SK-N-DZ (cell line): ENCODE results near the gene FBRSL1.
"Not testable (repeated sequence)": the region's sequence is repeated elsewhere in the genome, so short reads cannot be mapped to it uniquely, and the experiment has no call there.

Experiments used
- DNase-seq: peaks from one replicate; pipeline ENCODE4 v3.0.0-alpha.2; 2015; ENCODE audit warnings: low spot score

Gene FBRSL1

GRCh38 chr12:132470397-132470796, 19.6 kb upstream of the FBRSL1 start:
- DNase-seq, result no peak

GRCh38 chr12:132471011-132471857, 18.7 kb upstream of the FBRSL1 start:
- peak; percentile 90 for DNase-seq

- DNase-seq, result no peak
Measured at GRCh38 chr12:132471858-132472255, 18.1 kb upstream of the FBRSL1 start.

GRCh38 chr12:132472386-132472785, 17.6 kb upstream of the FBRSL1 start:
- no peak for DNase-seq

- DNase-seq, result no peak
Measured at GRCh38 chr12:132474237-132474741, 15.7 kb upstream of the FBRSL1 start.

- not testable (repeated sequence) for DNase-seq
Measured at GRCh38 chr12:132474799-132475303, 15.1 kb upstream of the FBRSL1 start.

- no peak for DNase-seq
Measured at GRCh38 chr12:132475304-132476037, 14.5 kb upstream of the FBRSL1 start.

- DNase-seq, result no peak
Measured at GRCh38 chr12:132476038-132476414, 13.9 kb upstream of the FBRSL1 start.

- no peak for DNase-seq
Measured at GRCh38 chr12:132476421-132476820, 13.5 kb upstream of the FBRSL1 start.

GRCh38 chr12:132477017-132477702, 12.8 kb upstream of the FBRSL1 start:
- DNase-seq, result no peak

- no peak for DNase-seq
Measured at GRCh38 chr12:132477703-132478432, 12.1 kb upstream of the FBRSL1 start.

- DNase-seq, result no peak
Measured at GRCh38 chr12:132478433-132478803, 11.5 kb upstream of the FBRSL1 start.

GRCh38 chr12:132478845-132479244, 11.1 kb upstream of the FBRSL1 start:
- no peak for DNase-seq

GRCh38 chr12:132479291-132479690, 10.7 kb upstream of the FBRSL1 start:
- no peak for DNase-seq

GRCh38 chr12:132479938-132480622, 9.9 kb upstream of the FBRSL1 start:
- DNase-seq, result no peak

- no peak for DNase-seq
Measured at GRCh38 chr12:132480623-132481132, 9.3 kb upstream of the FBRSL1 start.

GRCh38 chr12:132481345-132481744, 8.6 kb upstream of the FBRSL1 start:
- no peak for DNase-seq

- no peak for DNase-seq
Measured at GRCh38 chr12:132481771-132482745, 7.9 kb upstream of the FBRSL1 start.

- no peak for DNase-seq
Measured at GRCh38 chr12:132482771-132483170, 7.2 kb upstream of the FBRSL1 start.
